GM11168 (cell line): ENCODE results near the gene GRP.

Source experiments
- in situ Hi-C: fragments of 300-500 bp; cut with MboI; formaldehyde crosslinking; loops from one replicate; pipeline ENCODE4 v1.12.0; 2022; ENCODE audit warnings: low sequenced_read_pairs; ENCODE audit not compliant: unreplicated experiment

Gene GRP

DNA sequence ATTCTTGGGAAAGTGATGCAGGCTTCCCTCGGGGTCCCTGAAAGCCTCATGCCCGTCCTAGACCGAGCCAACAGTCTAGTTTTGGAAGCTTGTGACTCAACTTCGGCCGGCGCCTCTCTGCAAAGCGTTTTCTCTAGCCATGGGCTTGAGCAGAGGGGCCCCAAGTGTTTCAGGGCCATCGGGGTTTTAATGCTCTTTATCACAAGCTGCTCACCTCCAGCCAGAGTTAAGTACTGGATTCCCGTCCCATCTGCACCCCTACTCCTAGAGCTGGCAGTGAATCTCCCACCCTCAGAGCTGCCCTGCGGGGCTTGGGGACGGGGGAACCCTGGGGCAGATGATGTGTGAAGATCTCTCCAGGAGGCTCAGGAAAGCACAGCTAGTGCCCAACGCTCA lies 46.0 kb downstream of the GRP start:
- in situ Hi-C loops, result no loop called here

DNA sequence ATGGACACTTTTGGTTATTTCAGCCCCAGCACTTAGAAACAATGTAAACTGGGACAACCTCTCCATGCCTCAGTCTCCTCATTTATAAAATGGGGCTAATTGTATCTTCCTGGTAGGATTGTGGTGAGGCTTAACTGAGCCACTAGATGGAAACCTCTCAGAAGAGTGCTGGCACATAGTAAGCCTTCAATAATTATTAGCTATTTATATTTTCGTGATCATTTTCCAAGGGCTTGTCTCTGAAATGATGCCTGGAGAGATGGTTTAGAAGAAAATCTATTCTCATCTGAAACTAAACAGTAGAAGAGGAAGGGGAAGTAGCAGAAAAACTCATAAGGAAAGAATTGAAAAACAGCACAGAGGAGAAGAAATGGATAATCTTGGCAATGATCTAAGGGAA lies 46.5 kb downstream of the GRP start:
- in situ Hi-C loops, result no loop called here

DNA sequence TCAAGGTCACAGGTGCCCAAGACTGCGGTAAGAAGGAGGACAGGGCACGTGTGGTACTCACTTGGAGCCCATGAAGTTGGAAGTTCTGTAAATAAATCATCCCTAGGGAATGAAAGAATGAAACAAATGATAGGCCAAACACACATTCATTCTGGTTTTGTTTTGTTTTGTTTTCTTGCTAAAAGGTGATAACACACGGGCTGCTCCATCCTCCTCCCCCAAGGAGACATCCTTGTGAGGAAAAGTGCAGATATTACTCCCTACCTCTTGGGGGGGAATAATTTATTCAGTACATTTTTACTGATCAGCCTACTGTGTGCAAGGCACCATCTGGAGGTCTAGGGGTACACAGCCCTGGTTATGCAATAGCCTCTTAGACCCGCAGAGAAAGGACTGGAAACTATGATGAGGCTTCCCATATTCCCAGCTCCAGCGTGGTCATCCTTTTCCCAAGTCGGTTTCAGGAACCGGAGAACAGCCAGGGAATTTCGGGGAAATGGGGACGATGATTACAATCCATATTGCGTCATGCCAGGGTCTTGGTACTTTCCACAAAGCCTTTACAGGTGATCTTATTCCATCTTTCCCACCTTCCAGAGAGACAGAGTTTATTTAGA lies 47.0 kb downstream of the GRP start:
- in situ Hi-C loops, result no loop called here

DNA sequence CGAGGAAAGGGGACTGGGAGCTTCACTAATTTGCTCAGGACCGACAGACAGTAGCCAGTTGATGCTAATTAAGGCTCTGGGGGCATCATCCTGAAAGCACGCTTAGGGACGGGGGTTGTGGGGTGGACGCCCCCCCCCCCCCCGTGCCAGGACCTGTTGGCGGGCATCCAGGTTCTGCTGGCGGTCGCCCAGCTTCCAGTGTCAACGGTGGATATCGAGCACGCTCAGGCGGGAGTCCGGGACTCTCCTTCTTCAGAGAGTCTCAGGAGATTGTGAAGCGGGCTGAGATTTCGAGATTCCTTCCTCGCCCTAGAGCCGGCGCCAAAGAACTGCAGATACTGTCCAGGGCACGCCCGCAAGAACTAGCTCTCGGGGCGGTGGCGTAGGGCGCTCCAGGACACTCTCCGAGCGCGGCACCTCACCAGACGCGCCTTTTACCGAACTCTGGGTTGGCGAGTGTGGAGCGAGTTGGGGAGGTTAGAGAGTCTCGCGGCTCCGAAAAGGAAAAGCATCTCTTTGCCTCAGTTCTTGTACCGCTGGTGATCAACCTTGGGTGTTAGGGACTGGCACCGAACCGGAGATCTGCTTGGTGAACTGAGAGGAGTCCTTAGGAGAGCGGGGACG lies 47.7 kb downstream of the GRP start:
- in situ Hi-C loops, result no loop called here

DNA sequence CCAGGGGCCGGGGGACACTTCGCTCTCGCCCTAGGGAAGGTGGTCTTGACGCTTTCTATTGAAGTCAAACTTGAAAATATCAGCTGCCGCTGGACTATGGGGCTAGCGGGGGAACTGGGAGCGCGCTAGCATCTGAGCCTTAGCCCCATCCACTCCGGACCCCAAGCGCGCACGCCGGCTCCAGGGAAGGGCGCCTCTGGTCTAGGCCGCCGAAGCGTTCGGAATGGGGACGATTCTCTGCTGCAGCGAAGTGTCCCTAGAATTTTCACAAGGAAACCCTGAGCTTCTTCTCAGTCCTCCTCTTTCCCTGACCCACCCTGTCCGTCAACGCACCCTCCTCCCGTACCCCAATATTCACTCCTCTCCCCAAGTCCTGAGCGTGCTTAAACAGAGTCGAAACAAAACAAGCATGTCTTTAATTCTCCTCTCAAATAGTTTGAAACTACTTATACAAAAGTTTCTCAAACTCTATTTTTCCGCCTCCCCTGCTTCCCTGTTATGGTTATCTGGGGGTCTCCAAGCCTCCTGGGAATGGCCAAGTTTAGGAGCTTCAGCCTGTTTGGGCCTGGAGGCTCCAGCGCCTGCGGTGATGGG lies 48.3 kb downstream of the GRP start:
- in situ Hi-C loops, result no loop called here

DNA sequence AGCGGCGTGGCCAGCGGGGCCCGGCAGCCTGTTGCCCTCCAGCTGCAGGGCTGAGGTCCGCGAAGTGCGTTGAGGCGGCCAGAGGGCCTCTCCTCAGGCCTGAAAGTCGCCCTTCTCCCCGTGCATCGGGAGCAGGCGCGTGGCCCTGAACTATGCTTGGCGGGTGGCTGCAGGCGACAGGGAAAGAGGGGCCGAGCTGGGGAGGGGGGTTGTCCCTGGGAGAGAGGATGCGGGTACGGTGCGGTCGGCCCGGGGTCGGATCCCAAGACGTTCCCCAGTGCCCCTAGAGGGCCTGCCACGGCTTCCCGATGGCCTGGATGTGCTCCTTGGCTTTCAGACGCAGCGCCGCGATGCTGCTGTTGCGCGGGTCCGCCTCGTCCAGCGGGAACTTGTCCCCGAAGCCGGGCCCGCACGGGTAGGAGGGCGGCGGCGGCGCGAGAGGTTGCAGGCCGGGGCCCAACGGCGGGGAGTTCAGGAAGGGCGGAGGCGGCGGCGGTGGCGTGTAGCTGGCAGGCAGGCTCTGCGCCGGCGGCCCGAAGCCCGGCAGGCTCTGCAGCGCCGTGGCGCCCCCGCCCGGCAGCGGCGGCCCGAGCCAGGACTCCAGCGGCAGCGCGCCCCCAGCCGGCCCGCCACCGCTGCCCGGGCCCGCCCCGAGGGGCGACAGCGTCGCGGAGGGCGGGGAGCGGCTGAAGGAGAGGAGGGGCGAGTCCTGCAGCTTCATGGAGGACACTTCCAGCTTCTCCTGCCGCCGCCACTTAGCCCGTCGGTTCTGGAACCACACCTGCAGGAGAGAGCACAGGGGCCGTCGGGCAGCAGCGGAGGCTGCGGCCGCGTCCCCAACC lies 49.0 kb downstream of the GRP start:
- in situ Hi-C loops, result no loop called here

- in situ Hi-C loops, result no loop called here
Observed at GRCh38 chr18:59269563-59270119, 49.7 kb downstream of the GRP start.

DNA sequence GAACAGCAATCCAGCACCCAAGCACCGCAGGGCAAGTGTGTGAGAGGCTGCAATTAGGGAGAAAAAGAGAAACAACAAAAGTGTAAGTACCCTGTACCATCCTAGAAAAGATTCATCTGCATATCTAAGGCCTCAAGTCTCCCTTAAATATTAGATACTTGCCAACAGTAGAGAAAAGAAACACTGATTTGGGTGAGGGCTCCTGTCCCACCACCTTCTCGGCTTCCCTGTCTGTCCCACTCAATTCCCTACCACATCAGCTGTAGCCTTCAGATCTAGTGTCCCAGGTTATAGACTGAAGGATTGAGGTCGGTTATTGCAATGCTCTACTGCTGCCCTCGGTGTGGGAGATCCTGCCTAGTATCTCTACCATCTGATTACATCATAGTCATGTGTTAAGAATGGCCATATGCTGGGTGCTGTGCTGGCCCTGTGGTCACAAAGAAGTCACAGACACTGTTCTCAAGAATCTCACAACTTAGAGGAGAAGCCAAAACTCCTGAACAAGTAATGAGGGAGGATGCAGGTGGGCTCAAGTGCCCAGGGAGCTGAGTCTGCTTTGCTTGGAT lies 50.8 kb downstream of the GRP start:
- in situ Hi-C loops, result no loop called here

- in situ Hi-C loops, result no loop called here
Observed at GRCh38 chr18:59271606-59272220, 51.8 kb downstream of the GRP start.

DNA sequence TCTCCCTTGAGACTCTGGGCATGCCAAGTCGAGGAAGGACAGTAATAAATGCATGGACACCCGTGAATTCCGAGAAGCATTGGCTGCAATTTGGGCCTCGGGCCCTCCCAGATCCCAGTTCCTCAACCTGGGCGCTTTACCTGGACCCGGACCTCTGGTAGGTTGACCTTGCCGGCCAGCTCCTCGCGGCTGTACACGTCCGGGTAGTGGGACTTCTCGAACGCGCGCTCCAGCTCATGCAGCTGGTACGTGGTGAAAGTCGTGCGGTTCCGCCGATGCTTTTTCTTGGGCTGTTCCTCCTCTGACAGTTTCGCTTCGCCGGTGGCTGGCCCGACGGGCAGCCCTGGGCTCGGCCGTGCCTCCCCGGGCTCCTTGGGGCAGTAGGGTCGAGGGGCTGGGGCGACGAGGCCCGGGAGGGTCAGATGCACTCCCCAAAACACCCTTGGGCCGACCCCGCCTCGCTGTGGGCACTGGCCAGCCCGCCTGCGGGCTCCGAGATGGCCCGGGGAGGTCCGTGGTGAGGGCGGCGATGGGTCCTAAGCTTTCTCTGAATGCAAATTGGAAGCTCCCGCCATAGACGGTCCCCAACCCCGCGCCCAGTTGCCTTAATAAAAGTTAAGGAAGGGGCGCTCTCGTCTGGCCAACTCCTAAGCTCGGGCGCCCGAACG lies 52.4 kb downstream of the GRP start:
- in situ Hi-C loops, result no loop called here

DNA sequence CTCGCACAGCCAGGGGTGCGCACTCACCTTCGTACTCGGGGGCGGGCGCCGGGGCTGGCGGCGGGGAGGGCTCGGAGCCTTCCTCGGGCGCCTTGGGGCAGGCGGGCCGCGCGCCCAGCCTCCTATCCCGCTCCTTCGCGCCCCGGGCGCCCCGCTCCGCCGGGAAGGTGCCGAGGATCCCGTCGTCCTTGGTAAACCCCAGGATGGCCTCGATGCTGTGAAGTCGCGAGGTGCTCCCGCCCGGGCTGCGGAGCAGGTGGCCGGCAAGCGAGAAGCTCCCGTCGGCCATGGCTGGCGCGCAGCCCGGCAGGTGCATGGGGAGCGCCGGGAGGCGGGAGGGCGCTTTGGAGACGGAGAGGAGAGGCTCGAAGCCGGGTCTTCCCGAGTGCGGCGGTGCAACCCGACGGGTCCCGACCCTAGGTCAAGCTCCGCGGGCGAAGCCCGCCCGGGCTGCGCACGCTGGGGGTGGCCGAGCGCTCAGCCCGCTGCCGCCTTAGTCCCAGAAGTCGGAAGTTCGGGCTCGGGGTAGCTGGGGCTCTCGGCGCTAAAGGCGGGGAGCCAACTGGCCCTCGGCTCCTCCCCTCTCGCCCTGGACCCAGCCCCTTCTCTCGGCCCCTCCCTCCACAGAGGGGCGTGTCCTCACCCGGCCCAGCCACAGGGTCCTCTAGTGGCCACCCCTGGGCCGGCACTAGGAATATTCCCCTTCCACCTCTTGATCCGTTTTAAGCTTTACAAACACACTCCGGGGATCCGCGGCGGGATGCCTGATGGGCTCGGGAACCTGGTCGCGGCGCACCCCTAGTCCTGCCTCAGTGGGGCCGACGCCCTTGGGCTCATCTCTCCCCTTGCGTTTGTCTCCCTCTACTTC lies 53.2 kb downstream of the GRP start, which contains the start of gene RAX:
Gene RAX (minus strand): TSS at position 564 of the 868 bp plus-strand sequence. CDS start 248 bp downstream, at position 316.
- in situ Hi-C loops, result no loop called here

DNA sequence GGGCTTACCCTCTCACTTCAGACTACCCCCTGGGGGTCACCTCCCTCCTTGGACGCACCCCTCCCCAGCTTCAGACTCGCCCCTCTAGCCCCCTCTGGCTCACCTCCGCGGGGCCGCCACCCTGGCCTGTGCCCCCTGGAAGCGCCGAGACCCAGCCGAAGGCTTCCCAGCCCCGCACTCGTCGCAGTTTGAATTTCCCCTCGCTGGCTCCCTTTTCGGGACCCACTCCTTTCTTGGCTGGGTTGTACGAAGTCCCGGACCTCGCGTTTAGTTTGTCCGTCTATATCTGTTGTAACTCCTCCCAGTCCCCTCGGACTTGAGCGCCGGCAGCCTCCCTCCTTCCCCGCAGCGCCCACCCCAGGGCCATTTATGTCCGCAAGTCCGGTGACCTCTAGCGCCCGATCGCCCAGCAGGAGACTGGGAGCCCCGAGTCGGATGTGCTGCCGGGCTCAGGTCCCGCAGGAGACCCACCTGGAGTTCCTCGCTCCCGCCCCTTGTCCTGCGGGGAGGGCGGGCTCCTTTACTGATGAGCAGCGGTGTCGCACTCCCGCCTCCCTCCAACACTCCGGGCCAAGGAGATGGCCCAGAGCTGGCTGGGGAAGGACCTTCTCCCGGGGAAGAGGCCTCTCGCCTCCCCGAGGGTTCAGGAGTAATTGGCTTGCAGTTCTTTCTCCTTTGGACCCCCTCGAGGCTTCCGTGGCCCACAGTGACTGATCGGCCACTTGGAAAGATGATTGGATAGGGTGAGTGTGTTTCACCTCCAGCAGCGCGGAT lies 54.0 kb downstream of the GRP start:
- in situ Hi-C loops, result no loop called here

DNA sequence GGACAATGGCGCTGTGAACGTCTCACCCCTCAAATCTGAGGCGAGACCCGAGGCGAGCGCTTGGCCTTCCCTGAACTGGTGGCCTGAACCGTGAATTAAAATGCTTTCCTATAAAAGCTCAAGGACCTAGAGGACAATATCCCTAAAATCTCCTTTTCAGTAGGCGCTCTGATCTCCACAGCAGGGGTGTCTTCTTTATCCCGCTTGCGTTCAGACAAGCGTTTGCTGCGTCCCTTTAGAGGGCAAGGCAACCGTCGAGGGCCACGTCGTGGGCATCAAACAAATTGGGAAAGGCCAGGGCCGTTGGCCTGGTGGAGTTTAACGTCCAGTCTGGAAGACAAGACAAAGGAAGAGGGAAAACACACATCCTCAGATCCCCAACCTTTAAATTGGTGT lies 54.6 kb downstream of the GRP start:
- in situ Hi-C loops, result no loop called here

- in situ Hi-C loops, result no loop called here
Observed at GRCh38 chr18:59275406-59275949, 55.5 kb downstream of the GRP start.

- in situ Hi-C loops, result no loop called here
Observed at GRCh38 chr18:59276047-59276446, 56.1 kb downstream of the GRP start.

DNA sequence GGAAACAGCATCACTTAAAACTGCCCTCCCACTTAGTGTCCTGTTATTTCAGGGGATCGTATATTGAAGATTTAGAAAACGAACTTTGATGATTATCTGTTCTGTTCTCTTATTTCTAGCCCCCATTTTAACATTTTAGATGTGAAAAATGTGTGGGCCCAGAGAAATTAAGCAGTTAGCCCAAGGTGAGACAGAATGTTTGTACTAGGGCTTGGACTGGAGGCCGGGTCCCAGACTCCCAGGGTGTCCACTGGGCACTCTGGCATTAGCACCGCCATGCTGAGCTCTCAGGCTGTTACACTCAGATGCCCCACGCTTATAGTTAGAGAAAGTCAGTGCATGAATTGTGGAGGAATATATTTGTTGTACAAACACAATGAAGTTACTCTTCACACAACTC lies 58.8 kb downstream of the GRP start:
- in situ Hi-C loops, result no loop called here

- in situ Hi-C loops, result no loop called here
Observed at GRCh38 chr18:59279193-59279592, 59.2 kb downstream of the GRP start.
